KOPT-K1 (cell line): ENCODE data around the gene CDK11B.

Experiments
- H3K27ac ChIP-seq: fragments of 200-600 bp; sonication (generic); 2 replicates; pipeline ENCODE4 v1.5.1; 2016; ENCODE audit warnings: antibody characterized with exemption, mild to moderate bottlenecking, low read depth, low read length; ENCODE audit not compliant: poor library complexity, severe bottlenecking
- H3K36me3 ChIP-seq: fragments of 200-600 bp; sonication (generic); 2 replicates; pipeline ENCODE4 v1.5.1; 2017; ENCODE audit warnings: antibody characterized with exemption, mild to moderate bottlenecking, low read length, moderate library complexity; ENCODE audit not compliant: insufficient read depth
- H3K9me3 ChIP-seq: fragments of 200-600 bp; sonication (generic); 2 replicates; pipeline ENCODE4 v1.5.1; 2017; ENCODE audit warnings: antibody characterized with exemption, low read length, mild to moderate bottlenecking; ENCODE audit not compliant: insufficient read depth, poor library complexity, severe bottlenecking

Gene CDK11B

DNA sequence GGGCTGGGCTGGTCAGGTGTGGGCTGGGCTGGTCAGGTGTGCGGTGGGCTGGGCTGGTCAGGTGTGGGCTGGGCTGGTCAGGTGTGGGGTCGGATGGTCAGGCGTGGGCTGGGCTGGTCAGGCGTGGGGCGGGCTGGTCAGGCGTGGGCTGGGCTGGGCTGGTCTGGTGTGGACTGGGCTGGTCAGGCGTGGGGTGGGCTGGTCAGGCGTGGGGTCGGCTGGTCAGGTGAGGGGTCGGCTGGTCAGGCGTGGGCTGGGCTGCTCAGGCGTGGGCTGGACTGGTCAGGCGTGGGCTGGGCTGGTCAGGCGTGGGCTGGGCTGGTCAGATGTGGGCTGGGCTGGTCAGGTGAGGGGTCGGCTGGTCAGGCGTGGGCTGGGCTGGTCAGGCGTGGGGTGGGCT lies 53.1 kb downstream of the CDK11B start:
- Histone ChIP-seq H3K36me3 (no peaks in the 10 kb centered on the region), H3K27ac (no peak overlapping the region), H3K9me3 (no peaks in the 10 kb centered on the region)

DNA sequence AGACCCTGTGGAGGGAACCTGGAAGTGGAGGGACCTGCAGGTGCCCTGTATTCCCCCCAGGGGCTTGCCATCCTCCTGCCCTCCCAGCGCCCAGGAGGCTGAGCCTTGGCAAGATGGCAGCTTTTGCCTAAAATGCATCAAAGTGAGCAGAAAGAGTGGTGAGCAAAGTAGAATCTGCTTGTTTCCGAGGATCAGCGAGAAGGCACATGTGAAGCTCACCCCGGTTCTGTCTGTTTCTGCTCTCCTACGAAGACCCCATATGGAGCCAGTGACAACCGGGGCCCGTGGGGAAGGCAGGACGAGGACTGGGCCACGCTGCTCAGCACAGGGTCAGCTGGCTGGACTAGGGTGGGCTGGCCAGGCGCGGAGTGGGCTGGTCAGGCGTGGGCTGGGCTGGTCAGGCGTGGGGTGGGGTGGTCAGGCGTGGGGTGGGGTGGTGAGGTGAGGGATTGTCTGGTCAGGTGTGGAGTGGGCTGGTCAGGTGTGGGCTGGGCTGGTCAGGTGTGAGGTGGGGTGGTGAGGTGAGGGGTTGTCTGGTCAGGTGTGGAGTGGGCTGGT lies 53.7 kb downstream of the CDK11B start:
- H3K9me3 ChIP-seq = no peaks in the 10 kb centered on the region
- no peaks in the 10 kb centered on the region for H3K36me3 ChIP-seq
- no peak overlapping the region for H3K27ac ChIP-seq

- H3K9me3 ChIP-seq = no peaks in the 10 kb centered on the region
- no peaks in the 10 kb centered on the region for H3K36me3 ChIP-seq
- no peak overlapping the region for H3K27ac ChIP-seq
Observed at GRCh38 chr1:1604374-1605033, 54.3 kb downstream of the CDK11B start.

GRCh38 chr1:1603671-1604373 lies 55.0 kb downstream of the CDK11B start:
- Histone ChIP-seq H3K27ac (no peak overlapping the region), H3K36me3 (no peaks in the 10 kb centered on the region), H3K9me3 (no peaks in the 10 kb centered on the region)

DNA sequence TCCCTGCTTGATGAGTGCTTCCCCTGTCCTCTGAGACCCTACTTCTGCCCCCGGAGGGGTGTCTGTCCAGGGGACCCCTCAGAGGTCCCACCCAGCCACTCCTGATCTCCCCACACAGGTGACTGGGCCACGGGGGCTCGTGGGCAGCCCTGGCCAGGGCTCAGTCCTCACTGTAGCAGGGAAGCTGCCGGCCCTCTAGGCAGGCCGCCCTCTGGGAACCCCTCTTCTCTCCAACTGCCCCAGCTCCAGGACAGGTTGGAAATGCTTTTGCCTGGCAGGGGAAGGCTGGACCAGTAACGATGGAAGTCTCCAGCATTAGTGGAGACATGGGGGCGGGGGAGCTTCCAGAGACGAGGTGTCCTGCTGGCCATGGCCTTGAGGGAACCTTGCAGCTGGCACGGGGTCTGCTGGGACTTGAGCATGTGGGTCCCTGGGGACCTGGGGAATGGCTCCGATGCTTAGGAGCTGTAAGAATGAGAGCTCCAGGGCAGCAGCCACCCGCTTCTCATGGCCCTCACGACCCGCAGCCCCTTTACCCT lies 55.8 kb downstream of the CDK11B start:
- no peak overlapping the region for H3K27ac ChIP-seq
- H3K36me3 ChIP-seq = no peaks in the 10 kb centered on the region

DNA sequence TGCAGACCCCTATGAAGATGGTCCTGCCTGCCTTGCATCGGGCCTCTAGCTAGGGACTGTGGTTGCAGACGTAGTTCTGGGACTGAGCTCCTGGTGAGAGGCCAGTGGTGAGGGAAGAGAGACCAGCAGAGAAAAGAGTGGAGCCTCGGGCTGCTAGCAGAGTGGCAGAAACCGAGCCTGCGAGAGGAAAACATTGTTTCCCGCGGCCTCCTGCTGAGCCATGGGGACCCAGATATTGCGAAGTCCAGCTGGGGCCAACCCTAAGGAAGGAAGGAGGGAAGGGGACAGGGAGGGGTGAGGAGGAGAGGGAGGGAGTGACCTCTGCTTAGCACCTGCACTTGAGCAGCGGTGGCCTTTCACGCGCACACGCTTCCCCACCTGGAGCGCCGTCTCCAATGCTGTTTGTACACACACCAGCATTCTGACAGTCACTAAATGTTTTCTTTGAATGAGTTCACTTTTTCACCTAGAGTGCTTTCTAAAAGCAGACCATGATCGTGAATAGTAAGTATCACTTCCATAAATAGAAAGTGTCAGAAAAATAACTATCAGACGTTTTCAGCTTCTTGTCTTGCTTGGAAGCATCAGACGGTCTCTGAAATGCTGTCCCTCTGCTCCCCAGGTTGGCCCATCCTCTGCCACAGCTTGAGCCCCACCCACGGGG lies 56.4 kb downstream of the CDK11B start:
- Histone ChIP-seq H3K36me3 (no peaks in the 10 kb centered on the region), H3K9me3 (no peaks in the 10 kb centered on the region), H3K27ac (no peak overlapping the region)

More for the DNA sequence above, 55.8 kb downstream of the CDK11B start:
- no peaks in the 10 kb centered on the region for H3K9me3 ChIP-seq

DNA sequence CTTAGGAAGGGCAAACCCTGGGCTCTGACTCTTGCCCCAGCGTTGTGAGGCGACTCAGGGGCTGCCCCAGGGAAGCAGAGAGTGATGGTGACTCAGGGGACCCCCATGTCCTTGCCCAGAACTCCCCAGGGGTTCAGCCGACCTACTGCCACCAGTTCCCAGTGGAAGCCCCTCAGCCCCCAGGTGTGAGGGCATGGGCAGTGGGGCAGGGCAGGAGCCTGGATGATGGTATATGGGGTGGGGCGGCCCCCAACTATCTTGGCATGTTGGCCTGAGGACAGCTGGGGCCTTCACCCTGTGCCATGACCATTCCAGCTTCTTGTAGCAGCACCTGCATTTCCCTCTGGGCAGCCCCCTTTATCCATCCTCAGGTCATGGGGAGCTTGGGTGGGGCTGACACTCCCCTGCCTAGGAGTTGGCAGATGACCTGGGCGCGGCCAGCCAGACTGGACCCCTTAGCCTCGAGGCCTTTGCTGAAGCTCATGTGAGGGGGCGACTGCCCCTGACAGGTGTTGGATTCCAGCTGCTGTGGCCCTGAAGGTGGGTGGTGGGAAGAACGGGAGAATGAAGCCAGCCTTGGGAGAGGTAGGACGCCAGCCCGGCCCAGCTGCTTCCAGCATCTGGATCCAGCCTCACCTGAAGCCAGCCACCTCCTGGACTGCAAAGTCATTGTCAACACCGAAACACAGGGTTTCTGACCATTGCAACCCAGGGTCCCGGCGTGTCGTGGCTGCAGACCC lies 57.1 kb downstream of the CDK11B start:
- Histone ChIP-seq H3K36me3 (no peaks in the 10 kb centered on the region), H3K9me3 (no peaks in the 10 kb centered on the region), H3K27ac (no peak overlapping the region)

DNA sequence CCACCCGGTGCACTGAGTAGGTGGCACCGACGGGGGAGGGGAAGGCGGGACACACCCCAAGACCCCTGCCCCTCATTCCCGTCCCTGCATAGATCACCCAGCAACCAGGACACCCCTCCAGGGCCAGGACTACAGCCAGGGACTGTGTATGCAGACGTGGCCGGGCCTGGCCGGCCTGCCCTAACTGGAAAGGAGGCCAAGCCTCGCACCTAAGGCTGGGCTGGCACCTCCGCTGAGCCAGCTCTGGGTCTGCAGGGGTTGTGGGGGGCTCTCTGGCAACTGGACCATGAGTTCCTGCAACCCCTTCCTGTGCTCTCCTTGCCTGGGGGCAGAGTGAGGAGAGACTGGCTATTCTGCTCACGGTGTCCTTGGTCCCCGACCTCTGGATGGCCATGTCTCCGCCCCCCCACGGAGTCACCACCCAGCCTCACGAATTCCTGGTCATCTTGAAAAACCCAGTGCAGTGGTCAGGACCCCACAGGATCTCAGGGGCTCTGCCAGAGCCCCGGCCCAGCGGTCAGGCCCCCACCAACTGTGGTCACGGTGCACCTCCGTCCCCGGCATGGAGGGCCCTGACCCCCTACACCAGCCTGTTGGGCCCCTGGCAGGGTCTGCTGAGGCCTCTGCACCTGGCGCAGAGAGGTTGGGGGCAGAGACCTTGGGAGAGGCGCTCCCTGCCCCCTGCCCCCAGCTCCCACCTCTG lies 57.8 kb downstream of the CDK11B start:
- H3K36me3 ChIP-seq = no peaks in the 10 kb centered on the region
- no peaks in the 10 kb centered on the region for H3K9me3 ChIP-seq
- H3K27ac ChIP-seq = no peak overlapping the region

DNA sequence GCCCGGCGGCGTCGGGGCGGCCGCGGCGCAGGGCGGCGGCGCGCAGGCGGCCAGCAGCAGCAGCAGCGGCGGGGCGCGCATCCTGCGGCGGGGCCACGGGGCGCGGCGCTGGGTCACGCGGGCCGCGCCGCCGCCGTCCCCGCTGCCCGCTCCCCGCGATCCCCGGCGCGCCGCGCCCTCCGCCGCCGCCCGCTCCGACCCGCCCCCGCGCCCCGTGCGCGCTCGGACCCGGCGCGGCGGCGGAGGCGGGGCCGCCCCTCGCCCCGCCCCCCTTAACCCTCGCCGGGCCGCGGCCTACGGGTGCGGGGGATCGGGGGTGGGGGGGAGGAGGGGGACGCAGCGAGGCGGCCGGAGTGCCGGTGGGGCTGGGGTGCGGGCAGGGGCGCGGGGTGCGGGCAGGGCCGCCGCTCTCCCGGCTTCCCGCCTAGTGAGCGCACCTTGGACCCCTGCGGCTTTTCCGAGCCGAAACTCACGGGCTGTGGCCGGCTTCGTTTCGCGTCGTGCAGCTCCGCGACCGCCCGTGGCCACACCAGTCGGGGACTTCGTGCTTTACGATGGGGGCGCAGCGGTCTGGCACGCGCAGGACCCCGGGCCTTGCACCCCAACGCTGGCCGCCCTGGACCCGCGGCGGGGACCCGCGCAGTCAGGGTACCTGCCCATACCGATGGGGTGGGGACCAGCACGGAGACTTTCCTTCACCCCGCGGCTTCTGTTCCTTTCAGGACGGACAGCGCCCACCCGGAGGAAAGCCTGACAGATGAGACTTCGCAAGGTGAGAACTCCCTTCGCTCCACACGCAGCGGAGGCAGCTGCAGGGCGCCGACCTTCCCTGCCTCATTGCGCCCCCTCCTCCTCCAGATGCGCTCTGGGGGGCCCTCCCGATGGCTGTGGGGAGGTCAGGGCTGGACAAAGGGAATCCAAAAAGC lies 58.6 kb downstream of the CDK11B start, which contains the start of gene FNDC10:
TSS of gene FNDC10 (minus strand) at position 201 of the 926 bp plus-strand sequence. CDS start at position 81, 120 bp downstream.
- Histone ChIP-seq H3K36me3 (no peaks in the 10 kb centered on the region), H3K27ac (no peak within 1 kb of the TSS), H3K9me3 (no peaks in the 10 kb centered on the region)

DNA sequence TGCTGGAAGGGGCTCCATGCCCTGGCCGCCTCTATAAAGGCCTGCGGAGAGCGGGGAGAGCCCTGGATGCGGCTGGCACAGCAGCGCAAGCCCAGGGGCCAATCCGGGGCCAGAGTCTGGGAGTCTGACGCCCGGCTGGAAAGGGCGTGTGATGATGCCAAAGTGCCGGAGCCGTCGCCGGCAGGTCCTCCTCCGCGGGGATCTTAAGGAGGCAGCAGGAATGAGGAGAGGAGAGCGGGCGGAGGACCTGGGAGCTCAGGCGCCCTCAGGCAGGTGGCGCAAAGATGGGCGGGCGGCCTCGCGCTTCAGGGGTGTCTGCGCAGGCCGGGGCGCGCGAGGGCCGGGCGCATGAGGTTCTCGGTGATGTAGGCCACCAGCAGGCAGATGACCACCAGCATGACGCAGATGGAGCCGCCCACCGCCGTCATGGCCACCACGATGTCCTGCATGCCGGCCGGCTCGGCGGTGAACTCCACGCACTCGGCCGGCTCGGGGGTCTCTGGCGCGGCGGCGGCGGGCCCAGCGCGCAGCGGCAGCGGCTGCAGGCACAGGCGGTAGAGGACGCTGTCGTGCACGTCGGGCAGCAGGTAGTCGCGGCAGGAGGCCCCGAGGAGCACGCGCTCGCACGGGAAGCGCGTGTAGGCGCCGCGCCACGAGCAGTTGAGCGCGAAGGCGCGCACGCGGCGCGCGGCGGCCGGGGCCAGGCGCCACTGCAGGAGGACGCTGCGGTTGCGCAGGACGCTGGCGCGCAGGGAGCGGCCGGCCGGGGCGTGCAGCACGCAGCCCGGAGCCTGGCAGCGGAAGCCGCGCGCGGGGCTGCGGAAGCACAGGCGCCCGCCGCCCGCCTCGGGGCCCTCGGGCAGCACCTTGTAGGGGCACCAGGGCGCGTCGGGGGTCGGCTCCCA lies 59.5 kb downstream of the CDK11B start:
- Histone ChIP-seq H3K36me3 (no peaks in the 10 kb centered on the region), H3K9me3 (no peaks in the 10 kb centered on the region), H3K27ac (no peak overlapping the region)

DNA sequence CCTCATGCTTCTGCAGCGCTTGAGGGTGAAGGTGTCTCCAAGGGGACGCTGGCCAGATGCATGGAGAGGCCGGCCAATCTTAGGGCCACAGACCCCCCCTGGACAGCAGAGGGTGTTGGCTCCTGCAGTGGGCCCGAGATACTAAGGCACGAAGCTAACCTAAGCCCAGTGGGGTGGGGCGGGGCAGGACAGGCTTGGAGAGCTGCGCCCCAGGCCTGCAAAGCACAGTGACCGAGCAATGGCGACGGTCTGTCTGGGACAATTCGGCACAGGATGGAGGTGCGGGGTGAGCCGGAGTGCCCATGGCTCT lies 60.1 kb downstream of the CDK11B start:
- Histone ChIP-seq H3K9me3 (no peaks in the 10 kb centered on the region), H3K36me3 (no peaks in the 10 kb centered on the region), H3K27ac (no peak overlapping the region)

GRCh38 chr1:1598051-1598719 lies 60.6 kb downstream of the CDK11B start:
- Histone ChIP-seq H3K36me3 (no peaks in the 10 kb centered on the region), H3K27ac (no peak overlapping the region)

More at GRCh38 chr1:1598051-1598719, 60.6 kb downstream of the CDK11B start:
- no peaks in the 10 kb centered on the region for H3K9me3 ChIP-seq
